Body of pancreas (tissue), 4 donors: ENCODE measurements around the gene KIF15. TPM values are rescaled to one million over a fixed set of nuclear protein-coding genes. Genes with fewer than 3 reads are reported as not detected.

Experiments used
- ATAC-seq: fragments of 150-250 bp; one replicate; pipeline ENCODE4 v1.9.1; 2016
- DNase-seq, 4 donors: peaks; one replicate each; pipeline ENCODE4 v3.0.0-alpha.2; 2019
- H3K27ac ChIP-seq, 4 donors: fragments of 200-600 bp; sonication (generic); 1 replicate in 3 of 4; 2 replicates in 1 of 4; pipeline versions ENCODE4 v1.5.1 to v1.6.1; 2016 to 2019; ENCODE audit warnings: mild to moderate bottlenecking in 1 of 4, mixed read lengths in 1 of 4, moderate library complexity in 1 of 4
- H3K27me3 ChIP-seq, 2 donors: fragments of 200-600 bp; sonication (generic); one replicate each; pipeline ENCODE4 v1.6.0; 2016; ENCODE audit warnings: mild to moderate bottlenecking in 1 of 2
- H3K36me3 ChIP-seq, 2 donors: fragments of 200-600 bp; sonication (generic); replicated peaks in 1 of 2; 2 replicates each; pipeline ENCODE4 v1.5.1; 2016; ENCODE audit warnings: low read depth in 2 of 2; ENCODE audit not compliant: insufficient read depth in 1 of 2
- H3K4me1 ChIP-seq: fragments of 200-600 bp; sonication (generic); one replicate; pipeline ENCODE4 v1.6.0; 2016
- H3K4me3 ChIP-seq, 2 donors: fragments of 200-600 bp; sonication (generic); 1 replicate in 1 of 2; 2 replicates in 1 of 2; pipeline ENCODE4 v1.5.1; 2016 to 2019
- H3K9me3 ChIP-seq, 3 donors: fragments of 200-600 bp; sonication (generic); 1 replicate in 2 of 3; 2 replicates in 1 of 3; pipeline ENCODE4 v1.5.1; 2016
- POLR2A ChIP-seq, 3 donors: fragments of 450-650 bp; IDR thresholded peaks; one replicate each; pipeline ENCODE4 v1.6.1; 2016; ENCODE audit warnings: antibody characterized with exemption in 3 of 3, mild to moderate bottlenecking in 2 of 3
- WGBS, 2 donors: methylation state at CpG; one replicate each; pipeline ENCODE4 v1.1.5; 2017; 5-methylcytosine and 5-hydroxymethylcytosine counted together
- intact Hi-C: fragments of 100-400 bp; cut with DNase I; formaldehyde crosslinking; loops from one replicate; pipeline ENCODE4 v1.15.1; 2023
- total RNA-seq, 2 donors: library from RNA; depleted of rRNA; stranded (reverse); fragments of >200 nt; gene quantifications; one replicate each; pipeline ENCODE4 v1.1.0, GENCODE V29; 2016
- TF ChIP-seq, protein P1 (sequence below), 7 experiments: fragments of 450-650 bp in 4 of 7; fragments of 200-600 bp in 3 of 7; sonication (generic) in 3 of 7; IDR thresholded peaks; one replicate each; pipeline ENCODE4 v1.5.1; 2016 to 2019; ENCODE audit warnings: antibody characterized with exemption in 7 of 7

Gene KIF15
- total RNA-seq, 2 donors from 2014 or later = 0.78 TPM; not detected in 1

DNA sequence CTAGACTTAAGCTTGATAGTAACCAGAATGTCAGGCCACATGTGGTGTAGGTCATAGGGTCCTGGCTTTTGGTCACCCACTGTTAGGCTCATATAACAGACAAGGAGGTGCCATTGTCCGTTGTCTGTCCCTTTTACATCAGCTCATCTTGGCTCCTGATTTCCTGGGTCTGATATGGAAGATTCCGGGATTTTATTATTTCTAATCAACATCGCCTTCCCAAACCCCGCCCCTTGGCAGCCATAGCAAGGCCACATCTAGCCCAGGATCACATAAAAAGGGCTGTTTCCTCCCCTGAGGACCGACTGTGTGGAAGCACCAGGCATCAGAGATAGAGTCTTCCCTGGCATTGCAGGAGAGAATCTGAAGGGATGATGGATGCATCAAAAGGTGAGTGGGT lies 112.7 kb downstream of the KIF15 start, which contains the start of gene TGM4:
Gene TGM4 (plus strand): TSS at position 301 of the 400 bp plus-strand sequence. CDS start 71 bp downstream, at position 372.
- no peaks in the 10 kb centered on the region for H3K36me3 ChIP-seq
- no peak for ATAC-seq
- intact Hi-C loops = no loop called here

DNA sequence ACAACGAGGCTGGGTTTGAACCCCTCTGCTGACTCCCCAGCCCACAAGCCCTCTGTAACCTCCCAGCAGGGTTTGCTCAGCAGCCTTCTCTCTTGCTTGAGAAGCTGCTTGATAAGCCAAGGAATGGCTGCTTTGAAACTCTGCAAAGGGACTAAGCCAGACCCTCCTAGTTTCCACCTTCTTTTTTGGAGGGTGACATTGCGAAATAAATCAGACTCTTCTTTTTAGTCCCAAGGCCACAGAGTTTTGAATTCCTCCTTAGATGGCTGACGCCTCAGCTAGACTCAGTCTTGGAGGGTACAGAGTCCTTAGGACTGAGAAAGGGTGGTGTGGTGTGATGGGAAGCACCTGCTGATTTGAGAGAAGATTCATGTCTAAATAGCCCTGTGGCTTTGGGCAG lies 114.0 kb downstream of the KIF15 start:
- TF ChIP-seq, protein P1, sequence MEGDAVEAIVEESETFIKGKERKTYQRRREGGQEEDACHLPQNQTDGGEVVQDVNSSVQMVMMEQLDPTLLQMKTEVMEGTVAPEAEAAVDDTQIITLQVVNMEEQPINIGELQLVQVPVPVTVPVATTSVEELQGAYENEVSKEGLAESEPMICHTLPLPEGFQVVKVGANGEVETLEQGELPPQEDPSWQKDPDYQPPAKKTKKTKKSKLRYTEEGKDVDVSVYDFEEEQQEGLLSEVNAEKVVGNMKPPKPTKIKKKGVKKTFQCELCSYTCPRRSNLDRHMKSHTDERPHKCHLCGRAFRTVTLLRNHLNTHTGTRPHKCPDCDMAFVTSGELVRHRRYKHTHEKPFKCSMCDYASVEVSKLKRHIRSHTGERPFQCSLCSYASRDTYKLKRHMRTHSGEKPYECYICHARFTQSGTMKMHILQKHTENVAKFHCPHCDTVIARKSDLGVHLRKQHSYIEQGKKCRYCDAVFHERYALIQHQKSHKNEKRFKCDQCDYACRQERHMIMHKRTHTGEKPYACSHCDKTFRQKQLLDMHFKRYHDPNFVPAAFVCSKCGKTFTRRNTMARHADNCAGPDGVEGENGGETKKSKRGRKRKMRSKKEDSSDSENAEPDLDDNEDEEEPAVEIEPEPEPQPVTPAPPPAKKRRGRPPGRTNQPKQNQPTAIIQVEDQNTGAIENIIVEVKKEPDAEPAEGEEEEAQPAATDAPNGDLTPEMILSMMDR (IDR thresholded peaks at IDR 0.05) = no peak
- TF ChIP-seq POLR2A (IDR thresholded peaks at IDR 0.05) = no peak
- 48 to 61% methylated on average over 3 of the region's 3 CpGs for WGBS, 2 donors
- Histone ChIP-seq H3K27ac (no peak overlapping the region), H3K9me3 (no peaks in the 10 kb centered on the region), H3K4me3 (no peak overlapping the region), H3K36me3 (no peaks in the 10 kb centered on the region), H3K27me3 (no peaks in the 10 kb centered on the region), H3K4me1 (peaks cover 3% of the 10 kb centered on the region)
- no peak for ATAC-seq
- intact Hi-C loops = no loop called here
- no peak for DNase-seq

More for the DNA sequence above, 112.7 kb downstream of the KIF15 start, which contains the start of gene TGM4:
- TF ChIP-seq, protein P1 (IDR thresholded peaks at IDR 0.05) = no peak
- TF ChIP-seq POLR2A (IDR thresholded peaks at IDR 0.05) = no peak
- Histone ChIP-seq H3K4me3 (no peak within 1 kb of the TSS), H3K4me1 (peaks cover 10% of the 10 kb centered on the region), H3K9me3 (no peaks in the 10 kb centered on the region), H3K27ac (no peak within 1 kb of the TSS), H3K27me3 (no peaks in the 10 kb centered on the region)
- 62 to 69% methylated on average over 5 of the region's 5 CpGs for WGBS, 2 donors
- DNase-seq = no peak

DNA sequence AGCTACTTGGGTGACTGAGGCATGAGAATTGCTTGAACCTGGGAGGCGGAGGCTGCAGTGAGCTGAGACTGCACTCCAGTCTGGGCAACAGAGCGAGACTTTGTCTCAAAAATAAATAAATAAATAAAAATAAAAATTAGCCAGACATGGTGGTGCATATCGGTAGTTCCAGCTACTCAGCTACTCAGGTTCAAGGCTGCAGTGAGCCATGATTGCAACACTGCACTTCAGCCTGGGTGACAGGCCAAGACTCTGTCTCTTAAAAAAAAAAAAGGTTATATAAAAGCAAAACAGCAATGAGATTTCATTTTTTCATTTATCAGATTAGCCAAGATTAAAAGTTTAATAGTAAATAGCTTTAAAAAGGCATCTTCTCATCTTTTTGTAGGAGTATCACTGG lies 115.7 kb downstream of the KIF15 start:
- H3K4me3 ChIP-seq = no peak overlapping the region
- no peak overlapping the region for H3K27ac ChIP-seq
- DNase-seq (no peak), ATAC-seq (no peak)
- no peaks in the 10 kb centered on the region for H3K36me3 ChIP-seq
- intact Hi-C loops = no loop called here
- TF ChIP-seq POLR2A (IDR thresholded peaks at IDR 0.05) = no peak
- TF ChIP-seq, protein P1 (IDR thresholded peaks at IDR 0.05) = no peak
- no peaks in the 10 kb centered on the region for H3K27me3 ChIP-seq
- no peaks in the 10 kb centered on the region for H3K4me1 ChIP-seq
- WGBS, 2 donors = 68 to 70% methylated on average over 3 of the region's 3 CpGs
- no peaks in the 10 kb centered on the region for H3K9me3 ChIP-seq

DNA sequence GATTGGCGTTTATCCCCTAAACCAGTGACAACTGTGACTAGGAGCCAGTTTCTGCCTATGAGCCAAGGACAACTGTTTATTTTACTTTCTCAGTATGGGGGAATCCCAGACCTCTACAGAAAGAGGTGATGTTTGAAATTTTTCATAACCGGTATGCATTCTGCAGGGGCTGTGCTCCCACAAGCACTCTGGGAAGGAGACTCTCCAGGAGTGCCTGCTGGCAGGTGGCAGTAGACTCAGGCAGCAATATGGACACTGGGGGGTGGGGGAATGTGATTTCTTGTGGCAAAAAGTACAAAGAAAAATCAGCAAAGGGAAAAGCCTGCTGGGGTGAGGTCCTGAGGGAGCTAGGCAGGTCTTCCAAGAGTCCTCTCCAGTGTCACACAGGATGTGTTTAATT lies 118.7 kb downstream of the KIF15 start:
- Histone ChIP-seq H3K4me3 (no peak overlapping the region), H3K36me3 (no peaks in the 10 kb centered on the region), H3K27ac (no peak overlapping the region), H3K4me1 (no peaks in the 10 kb centered on the region), H3K9me3 (no peaks in the 10 kb centered on the region), H3K27me3 (no peaks in the 10 kb centered on the region)
- ATAC-seq (no peak), DNase-seq (no peak)
- TF ChIP-seq POLR2A (IDR thresholded peaks at IDR 0.05) = no peak
- TF ChIP-seq, protein P1 (IDR thresholded peaks at IDR 0.05) = no peak
- WGBS, 2 donors = 48 to 59% methylated on average over 2 of the region's 2 CpGs
- intact Hi-C loops = no loop called here

DNA sequence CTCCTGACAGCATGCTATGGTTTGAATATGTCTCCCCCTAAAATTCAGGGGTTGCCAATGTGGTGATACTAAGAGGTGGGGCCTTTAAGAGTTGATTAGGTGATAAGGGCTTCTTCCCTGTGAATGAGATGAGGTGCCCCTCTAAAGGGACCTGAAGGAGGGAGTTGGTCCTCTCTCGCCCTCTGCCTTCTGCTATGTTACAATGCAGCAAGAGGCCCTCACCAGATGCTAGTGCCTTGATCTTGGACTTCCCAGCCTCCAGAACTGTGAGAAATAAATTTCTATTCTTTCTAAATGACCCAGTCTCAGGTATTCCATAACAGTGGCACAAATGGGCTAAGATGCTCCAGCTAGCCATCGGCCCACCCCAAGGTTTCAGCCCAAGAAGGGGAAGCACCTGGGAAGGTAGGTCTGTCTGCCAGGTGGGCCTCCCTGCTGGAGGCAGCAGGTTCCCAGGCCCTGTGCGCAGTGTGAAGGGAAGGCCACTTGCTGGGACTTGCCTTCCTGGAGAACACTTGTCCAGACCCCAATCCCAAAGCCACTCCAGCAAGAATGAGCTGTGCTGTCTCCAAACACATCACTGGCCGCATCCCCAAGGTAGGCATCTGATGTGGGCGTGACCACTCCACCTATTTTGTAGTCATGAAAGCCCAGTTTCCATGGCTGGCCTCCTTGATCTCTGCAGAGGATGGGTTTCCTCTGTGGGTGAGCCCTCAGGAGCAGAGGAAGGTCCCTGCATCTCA lies 121.8 kb downstream of the KIF15 start:
- Histone ChIP-seq H3K27me3 (no peaks in the 10 kb centered on the region), H3K27ac (no peak overlapping the region), H3K4me3 (no peak overlapping the region), H3K9me3 (no peaks in the 10 kb centered on the region), H3K4me1 (no peaks in the 10 kb centered on the region), H3K36me3 (no peaks in the 10 kb centered on the region)
- intact Hi-C loops = no loop called here
- ATAC-seq (no peak), DNase-seq (no peak)
- 74 to 85% methylated on average over 4 to 5 of the region's 5 CpGs for WGBS, 2 donors
- no peak for TF ChIP-seq POLR2A (IDR thresholded peaks at IDR 0.05)
- TF ChIP-seq, protein P1 (IDR thresholded peaks at IDR 0.05) = no peak
